ENCODE data around the gene SWSAP1. TPM values are rescaled to one million over a fixed set of nuclear protein-coding genes. Genes with fewer than 3 reads are reported as not detected.

The SWSAP1 gene
- total and polyA plus RNA-seq, 2 experiments from 2014 or later, result 2.1 to 6.1 TPM

- Histone ChIP-seq H3F3A (replicated peaks; ENCODE audit: low read depth) (0 out of 2 replicates have a peak, but pooled peaks cover 6% of the 10 kb centered on the region), H3K79me2 (replicated peaks; ENCODE audit: insufficient read depth) (peaks cover 10% of the 10 kb centered on the region; the same call in 1 of the 2 replicates), H2AFZ (no peak overlapping the region), H3K36me3 (ENCODE audit: insufficient read depth) (no peaks in the 10 kb centered on the region), H3K9me2 (ENCODE audit: insufficient read depth) (no peaks in the 10 kb centered on the region), H3K4me3 (peak overlapping the region; percentile 55), H3K27me3 (ENCODE audit: insufficient read depth) (no peaks in the 10 kb centered on the region), H4K20me1 (replicated peaks; ENCODE audit: insufficient read depth) (peaks cover 2% of the 10 kb centered on the region; the same call in 1 of the 2 replicates), H3K4me1 (ENCODE audit: insufficient read depth) (peaks cover 10% of the 10 kb centered on the region), H3K4me2 (peak overlapping the region; percentile 44), H3K27ac (ENCODE audit: low read depth) (peak overlapping the region; percentile 29; the same call in 1 of the 2 replicates)
- Mint-ChIP-seq H3K27me3 (ENCODE audit: insufficient read depth, low read depth, poor library complexity) (peaks cover 10% of the 10 kb centered on the region), H3K4me1 (peaks cover 15% of the 10 kb centered on the region), H3K36me3 (ENCODE audit: low read depth) (peaks cover 15% of the 10 kb centered on the region), H3K4me3 (no peak overlapping the region), H3K27ac (no peak overlapping the region), H3K9me3 (no peaks in the 10 kb centered on the region)
- DNase-seq (ENCODE audit: low spot score) (no peak), ATAC-seq (no peak)
- TF ChIP-seq ZNF114 (CRISPR knock-in tag; IDR thresholded peaks at IDR 0.05) (no peak), CTCF (conservative IDR thresholded peaks at IDR 0.05; ENCODE audit: low read depth in 2 of 2) (no peak), JUNB (IDR thresholded peaks at IDR 0.05; ENCODE audit: unreplicated experiment) (no peak), REST (IDR thresholded peaks at IDR 0.05; ENCODE audit: unreplicated experiment) (no peak), POLR2AphosphoS5 (IDR thresholded peaks at IDR 0.05; ENCODE audit: low read depth) (no peak), EZH2phosphoT487 (IDR thresholded peaks at IDR 0.05; ENCODE audit: unreplicated experiment) (no peak), EZH2 (IDR thresholded peaks at IDR 0.05; ENCODE audit: low read depth, unreplicated experiment) (no peak), CREB1 (CRISPR knock-in tag; IDR thresholded peaks at IDR 0.05; ENCODE audit: low read depth) (no peak), ZNF462 (CRISPR knock-in tag; IDR thresholded peaks at IDR 0.05) (no peak), NANOG (IDR thresholded peaks at IDR 0.05; ENCODE audit: borderline replicate concordance) (no peak), ZNF331 (CRISPR knock-in tag; IDR thresholded peaks at IDR 0.05; ENCODE audit: low read depth) (no peak), ETS1 (IDR thresholded peaks at IDR 0.05) (no peak), STAT1 (IDR thresholded peaks at IDR 0.05; ENCODE audit: unreplicated experiment) (no peak)
Observed at GRCh38 chr19:11373885-11374432, 507 bp upstream of the SWSAP1 start.

Data from GM23338 (cell line).